K562 (cell line): ENCODE data around the gene FGFRL1. TPM values are rescaled to one million over a fixed set of nuclear protein-coding genes. Genes with fewer than 3 reads are reported as not detected.
A peak's percentile ranks its signal among the peaks of the same experiment; 100 is the strongest.

Source experiments
- CAMTA2 ChIP-seq: fragments of 250-450 bp; sonication (Bioruptor Pico); conservative IDR thresholded peaks from 2 replicates; pipeline ENCODE4 v1.5.1; 2022
- EGR1 ChIP-seq: fragments of 450-650 bp; conservative IDR thresholded peaks from 2 replicates; pipeline ENCODE4 v1.6.1; 2017; ENCODE audit warnings: mild to moderate bottlenecking
- FOSL1 ChIP-seq: fragments of 200-800 bp; sonication (Bioruptor generic); conservative IDR thresholded peaks from 2 replicates; pipeline ENCODE4 v1.6.1; 2016; ENCODE audit warnings: missing genetic modification characterization, missing compliant biosample characterization
- FOXA1 ChIP-seq: fragments of 450-650 bp; IDR thresholded peaks from 2 replicates; pipeline ENCODE4 v1.6.1; 2016; ENCODE audit warnings: mild to moderate bottlenecking, borderline replicate concordance
- LARP7 ChIP-seq: fragments of 450-650 bp; IDR thresholded peaks from 2 replicates; pipeline ENCODE4 v1.6.1; 2016
- MCM2 ChIP-seq: fragments of 450-650 bp; IDR thresholded peaks from 2 replicates; pipeline ENCODE4 v1.6.1; 2017; ENCODE audit warnings: low read depth, mild to moderate bottlenecking
- NR1H2 ChIP-seq: sonication (generic); formaldehyde crosslinking; IDR thresholded peaks from 2 replicates; pipeline ENCODE4 v1.4.0; 2020; ENCODE audit warnings: mild to moderate bottlenecking, missing genetic modification reagents
- NR4A1 ChIP-seq, 2 experiments: fragments of 250-450 bp in 1 of 2; fragments of 450-650 bp in 1 of 2; sonication (Bioruptor Pico) in 1 of 2; IDR thresholded peaks; 2 replicates each; pipeline versions ENCODE4 v1.4.0 to v1.6.1; 2016 to 2020; ENCODE audit warnings: mild to moderate bottlenecking in 2 of 2, missing compliant biosample characterization in 1 of 2, missing genetic modification characterization in 1 of 2, moderate library complexity in 1 of 2
- POLR2G ChIP-seq: fragments of 200-400 bp; formaldehyde crosslinking; IDR thresholded peaks from 2 replicates; pipeline ENCODE4 v1.6.1; 2017; ENCODE audit warnings: low read depth, mild to moderate bottlenecking, antibody characterized with exemption, low read length, moderate library complexity
- RBM25 ChIP-seq: fragments of 200-400 bp; formaldehyde crosslinking; IDR thresholded peaks from 2 replicates; pipeline ENCODE4 v1.6.1; 2018; ENCODE audit warnings: low read length, low read depth, moderate library complexity; ENCODE audit not compliant: severe bottlenecking
- RHOXF2B ChIP-seq: fragments of 250-450 bp; sonication (Bioruptor Pico); conservative IDR thresholded peaks from 2 replicates; pipeline ENCODE4 v1.5.1; 2021
- SAFB ChIP-seq: fragments of 200-400 bp; formaldehyde crosslinking; IDR thresholded peaks from 2 replicates; pipeline ENCODE4 v1.6.1; 2017; ENCODE audit warnings: low read depth, low read length, borderline replicate concordance
- SFPQ ChIP-seq: fragments of 200-400 bp; formaldehyde crosslinking; IDR thresholded peaks from 2 replicates; pipeline ENCODE4 v1.6.1; 2017; ENCODE audit warnings: mild to moderate bottlenecking, low read depth, low read length, moderate library complexity
- SIRT6 ChIP-seq: IDR thresholded peaks from one replicate; pipeline ENCODE4 v1.6.1; 2012; ENCODE audit warnings: low read depth, mild to moderate bottlenecking, control low read depth, inconsistent platforms, low read length, moderate library complexity
- SMARCA4 ChIP-seq: fragments of 450-650 bp; IDR thresholded peaks from 2 replicates; pipeline ENCODE4 v1.6.1; 2016
- SMARCE1 ChIP-seq: fragments of 450-650 bp; IDR thresholded peaks from 2 replicates; pipeline ENCODE4 v1.7.1; 2016; ENCODE audit warnings: mild to moderate bottlenecking
- STAG1 ChIP-seq: sonication (generic); formaldehyde crosslinking; IDR thresholded peaks from 2 replicates; pipeline ENCODE4 v1.5.0; 2020; ENCODE audit warnings: missing genetic modification reagents, borderline replicate concordance
- TFAP4 ChIP-seq: sonication (generic); formaldehyde crosslinking; IDR thresholded peaks from 2 replicates; pipeline ENCODE4 v1.8.0; 2022; ENCODE audit warnings: missing genetic modification reagents, mild to moderate bottlenecking, moderate library complexity, borderline replicate concordance
- ZNF395 ChIP-seq: fragments of 200-800 bp; sonication (Bioruptor generic); IDR thresholded peaks from 2 replicates; pipeline ENCODE4 v1.6.1; 2017; ENCODE audit warnings: missing genetic modification characterization, missing compliant biosample characterization
- ZNF655 ChIP-seq: fragments of 250-450 bp; sonication (Bioruptor Pico); IDR thresholded peaks from 2 replicates; pipeline ENCODE4 v1.5.0; 2021
- polyA plus RNA-seq, 8 experiments: library from polyadenylated mRNA; depleted of rRNA in 4 of 8; stranded (reverse) in 5 of 8; unstranded in 3 of 8; fragments of >200 nt; fragmentation: Nextera tagmentation in 2 of 8; fragmentation: Illumina TruSeq in 1 of 8; extraction: Ambion mirVana in 2 of 8; extraction: Trizol in 1 of 8; gene quantifications; 2 replicates each; pipeline versions ENCODE4 v1.2.1 to v1.2.3, GENCODE V29; 2011 to 2014; ENCODE audit warnings: inconsistent platforms in 1 of 8, missing spikeins in 1 of 8
- total RNA-seq, 7 experiments: library from RNA; depleted of rRNA in 6 of 7; stranded (reverse); fragments of >200 nt in 6 of 7; fragmentation: Illumina TruSeq in 2 of 7; extraction: Trizol in 2 of 7; gene quantifications; 2 replicates each; pipeline versions ENCODE4 v1.2.1 to v1.2.3, GENCODE V29; 2011 to 2021; ENCODE audit warnings: low replicate concordance in 1 of 7

FGFRL1 gene
- total and polyA plus RNA-seq, 9 of the 15 experiments (the other 6 are each of a cell fraction or from before 2014, with no cell fraction given), result 0.34 to 49.9 (median 14.6) TPM

- TF ChIP-seq SAFB, result peak; percentile 44; the same call in 1 of the 2 replicates
- TF ChIP-seq RHOXF2B (CRISPR knock-in tag), result no peak
- no peak for TF ChIP-seq FOSL1 (tag)
- no peak for TF ChIP-seq SFPQ
- no peak for TF ChIP-seq CAMTA2 (CRISPR knock-in tag)
- no peak for TF ChIP-seq MCM2
- no peak for TF ChIP-seq SMARCE1
- TF ChIP-seq NR1H2 (CRISPR knock-in tag), result no peak
- TF ChIP-seq RBM25, result no peak
- TF ChIP-seq TFAP4, result peak; percentile 59; the same call in 1 of the 2 replicates
- no peak for TF ChIP-seq NR4A1 (CRISPR knock-in tag; IDR thresholded peaks at IDR 0.05)
- TF ChIP-seq NR4A1 (tag; IDR thresholded peaks at IDR 0.05), result no peak
- TF ChIP-seq LARP7, result no peak
- no peak for TF ChIP-seq FOXA1
- peak; percentile 34; the same call in 1 of the 2 replicates for TF ChIP-seq POLR2G
- peak; percentile 64 for TF ChIP-seq EGR1
- TF ChIP-seq ZNF655, result no peak
- TF ChIP-seq SMARCA4, result no peak
- TF ChIP-seq ZNF395 (CRISPR knock-in tag), result no peak
- no peak for TF ChIP-seq SIRT6
- TF ChIP-seq STAG1, result no peak
These were observed 38.6 kb upstream of the FGFRL1 start (continued) for GRCh38 chr4:972651-973424.
